GM12873 (cell line): ENCODE results near the gene SBF2.

Experiments
- TF ChIP-seq, protein P1 (sequence below): IDR thresholded peaks from 2 replicates; pipeline ENCODE4 v1.5.1; 2012; ENCODE audit warnings: low read depth, mild to moderate bottlenecking, moderate library complexity, low read length, control low read depth; ENCODE audit not compliant: insufficient read depth; ENCODE audit errors: missing control alignments

The SBF2 gene

DNA sequence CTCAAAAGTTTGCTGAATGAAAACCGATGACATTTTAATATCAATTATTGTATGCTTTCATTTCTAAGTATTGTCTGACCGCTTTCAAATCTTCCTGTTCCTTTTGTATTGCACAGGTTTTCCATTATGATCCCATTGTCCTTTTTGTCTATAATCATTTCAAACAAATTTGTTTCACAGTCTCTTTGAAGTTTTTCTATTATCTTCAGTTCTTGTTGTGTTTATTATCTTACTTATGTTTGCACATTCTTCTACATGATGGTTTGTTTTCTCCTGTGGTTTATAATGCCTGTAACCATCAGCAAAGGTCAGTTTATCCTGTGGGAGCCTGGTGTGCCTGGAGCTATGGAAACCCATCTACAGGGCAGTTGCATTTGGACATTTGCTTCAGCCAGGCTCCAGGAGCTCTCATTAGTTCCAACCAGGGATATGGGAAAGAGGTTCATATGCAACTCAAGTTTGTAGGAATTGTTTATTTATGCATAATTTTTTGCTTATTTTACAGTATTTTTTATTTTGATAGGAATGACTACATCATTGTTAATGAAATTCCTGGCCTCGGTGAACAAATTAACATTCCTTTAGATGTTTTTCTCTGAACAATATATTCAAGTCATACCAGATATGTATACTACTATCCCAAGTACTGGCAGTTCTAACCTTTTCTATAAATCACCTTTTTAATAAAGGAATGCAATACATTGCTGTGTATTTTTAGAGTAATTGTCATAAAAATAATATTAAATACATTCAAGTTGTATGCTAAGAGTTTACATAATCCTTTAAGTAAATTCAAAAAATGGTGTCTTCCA is 179.2 kb downstream of the SBF2 start:
- TF ChIP-seq, protein P1, sequence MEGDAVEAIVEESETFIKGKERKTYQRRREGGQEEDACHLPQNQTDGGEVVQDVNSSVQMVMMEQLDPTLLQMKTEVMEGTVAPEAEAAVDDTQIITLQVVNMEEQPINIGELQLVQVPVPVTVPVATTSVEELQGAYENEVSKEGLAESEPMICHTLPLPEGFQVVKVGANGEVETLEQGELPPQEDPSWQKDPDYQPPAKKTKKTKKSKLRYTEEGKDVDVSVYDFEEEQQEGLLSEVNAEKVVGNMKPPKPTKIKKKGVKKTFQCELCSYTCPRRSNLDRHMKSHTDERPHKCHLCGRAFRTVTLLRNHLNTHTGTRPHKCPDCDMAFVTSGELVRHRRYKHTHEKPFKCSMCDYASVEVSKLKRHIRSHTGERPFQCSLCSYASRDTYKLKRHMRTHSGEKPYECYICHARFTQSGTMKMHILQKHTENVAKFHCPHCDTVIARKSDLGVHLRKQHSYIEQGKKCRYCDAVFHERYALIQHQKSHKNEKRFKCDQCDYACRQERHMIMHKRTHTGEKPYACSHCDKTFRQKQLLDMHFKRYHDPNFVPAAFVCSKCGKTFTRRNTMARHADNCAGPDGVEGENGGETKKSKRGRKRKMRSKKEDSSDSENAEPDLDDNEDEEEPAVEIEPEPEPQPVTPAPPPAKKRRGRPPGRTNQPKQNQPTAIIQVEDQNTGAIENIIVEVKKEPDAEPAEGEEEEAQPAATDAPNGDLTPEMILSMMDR = no peak

DNA sequence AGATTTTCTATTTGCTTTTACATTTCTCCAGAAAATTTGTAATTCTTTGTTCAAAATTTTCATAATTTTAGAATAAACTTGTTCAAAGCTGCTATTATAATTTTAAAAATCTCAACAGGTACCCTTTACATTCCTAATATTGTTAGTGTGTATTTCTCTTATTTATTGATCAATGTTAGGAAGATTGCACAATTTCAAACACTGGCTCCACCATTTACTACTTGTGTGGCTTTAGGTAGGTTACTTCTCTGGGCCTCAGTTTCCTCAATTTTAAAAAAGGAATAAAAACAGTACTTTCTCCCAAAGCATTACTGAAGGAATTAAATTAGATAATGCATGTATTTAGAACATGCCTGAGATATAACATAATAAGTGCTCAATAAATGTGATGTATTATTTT is 180.2 kb downstream of the SBF2 start:
- TF ChIP-seq, protein P1 = no peak

DNA sequence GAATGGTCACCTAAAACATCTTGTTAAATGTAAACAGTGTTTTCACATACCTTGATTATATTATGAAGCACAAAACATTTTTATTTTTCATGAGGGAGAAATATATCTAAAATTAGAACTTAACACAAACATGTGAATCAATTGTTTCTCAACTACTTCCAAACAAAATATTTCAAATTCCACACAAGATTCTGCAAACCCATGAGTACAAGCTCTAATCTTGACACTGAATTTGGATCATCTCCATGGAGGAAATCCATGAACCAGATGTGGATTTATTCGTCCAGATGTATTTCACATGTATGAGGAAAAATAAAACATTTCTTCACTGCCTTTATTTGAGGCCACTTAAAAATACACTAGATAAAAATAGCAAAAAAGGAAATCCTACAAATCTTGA is 184.2 kb downstream of the SBF2 start:
- TF ChIP-seq, protein P1 = no peak

DNA sequence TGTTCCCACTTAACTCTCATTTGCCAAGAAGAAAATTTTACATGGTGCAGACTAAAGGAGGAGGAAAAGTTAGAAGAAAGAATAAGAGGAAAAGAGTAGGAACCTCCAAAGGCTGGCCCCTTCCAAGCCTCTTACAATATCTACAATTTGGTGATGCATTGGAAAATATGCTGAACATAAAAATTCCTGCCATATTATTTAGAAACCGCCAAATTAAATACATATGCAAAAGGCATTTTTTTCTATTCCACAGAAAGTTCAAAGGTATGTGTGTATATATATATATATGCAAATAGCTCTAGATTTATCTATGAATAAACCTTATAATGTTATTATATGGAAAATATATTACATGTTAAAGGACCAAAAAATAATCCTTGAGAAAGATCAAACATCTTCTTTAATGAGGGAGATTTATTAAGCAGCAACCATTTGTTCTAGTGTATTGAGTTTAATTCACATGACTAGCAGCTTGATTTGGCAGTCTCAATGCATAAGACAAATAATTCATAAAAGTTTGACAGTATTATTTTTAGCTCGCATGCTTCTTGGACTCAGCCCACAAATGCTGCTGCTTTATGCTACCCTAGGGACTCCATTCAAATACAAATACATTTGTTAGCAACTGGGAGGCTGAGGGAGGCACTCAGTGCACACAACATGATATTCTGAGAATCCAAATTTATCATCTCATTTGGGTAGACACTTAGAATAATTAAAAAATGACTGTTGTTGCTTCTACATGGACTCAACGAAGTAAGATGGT is 184.9 kb downstream of the SBF2 start:
- TF ChIP-seq, protein P1 = no peak

DNA sequence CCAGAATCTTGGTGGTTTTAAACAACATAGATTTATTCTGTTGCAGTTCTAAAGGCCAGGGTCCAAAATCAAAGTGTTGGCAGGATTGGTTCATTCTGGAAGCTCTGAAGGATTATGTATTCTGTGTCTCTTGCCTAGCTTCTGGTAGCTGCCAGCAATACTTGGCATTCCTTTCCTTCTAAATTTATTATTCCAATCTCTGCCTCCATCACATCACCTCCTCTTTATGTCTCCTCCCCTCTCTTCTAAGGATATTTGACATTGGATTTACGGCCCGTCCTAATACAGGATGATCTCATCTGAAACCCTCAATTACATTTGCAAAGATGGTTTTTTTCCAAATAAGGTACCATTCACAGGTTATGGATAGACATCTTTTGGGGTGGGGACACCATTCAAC is 186.5 kb downstream of the SBF2 start:
- TF ChIP-seq, protein P1 = no peak

DNA sequence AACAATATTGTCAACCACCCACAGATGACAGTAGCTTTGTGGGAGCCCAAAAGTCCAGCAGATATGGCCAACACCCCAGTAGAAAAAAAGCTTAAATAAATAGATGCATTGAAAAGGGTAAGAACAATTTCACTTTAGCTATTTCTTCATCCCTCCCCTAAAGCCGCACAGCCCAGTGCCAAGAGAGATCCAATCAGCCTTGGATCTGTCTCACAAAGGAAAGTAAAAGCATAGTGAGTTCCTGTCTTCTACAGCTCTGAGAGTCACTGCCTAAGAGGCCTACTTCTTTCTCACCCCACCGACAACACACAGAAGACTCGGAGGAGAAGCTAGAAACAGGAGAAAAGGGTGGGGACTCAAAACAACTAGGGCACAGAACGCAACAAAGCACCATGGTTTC is 196.4 kb downstream of the SBF2 start:
- TF ChIP-seq, protein P1 = no peak

DNA sequence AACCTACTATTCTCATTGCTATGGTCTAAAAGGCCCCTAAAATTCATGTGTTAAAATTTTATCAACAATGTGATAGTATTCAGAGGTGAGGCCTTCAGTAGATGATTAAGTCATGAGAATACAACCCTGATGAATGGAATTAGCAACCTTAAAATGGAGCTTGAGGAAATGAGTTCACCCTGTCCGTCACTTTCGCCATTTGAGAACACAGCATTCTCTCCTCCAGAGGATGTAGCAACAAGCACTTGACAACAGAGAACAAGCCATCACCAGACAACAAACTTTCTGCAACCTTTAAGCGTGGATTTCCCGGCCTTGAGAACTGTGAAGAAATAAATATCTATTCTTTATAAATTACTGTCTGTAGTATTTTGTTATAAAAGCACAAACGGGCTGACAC is 197.0 kb downstream of the SBF2 start:
- TF ChIP-seq, protein P1 = no peak
